ENCODE measurements around the gene EFCAB11.
"Not testable (repeated sequence)": the region's sequence is repeated elsewhere in the genome, so short reads cannot be mapped to it uniquely, and the experiment has no call there.

The EFCAB11 gene

GRCh38 chr14:89902881-89903280, 51.6 kb downstream of the EFCAB11 start:
- no peak overlapping the region for H3K9ac ChIP-seq (ENCODE audit: insufficient read length, low read depth)
- no peaks in the 10 kb centered on the region for H3K4me1 ChIP-seq (ENCODE audit: insufficient read depth, insufficient read length)
- TF ChIP-seq YY1 (IDR thresholded peaks at IDR 0.05; ENCODE audit: insufficient read depth, insufficient read length) = no peak
- TF ChIP-seq ZNF274 (IDR thresholded peaks at IDR 0.05; ENCODE audit: low read depth, low read length) = no peak
- no peak for TF ChIP-seq SUZ12 (IDR thresholded peaks at IDR 0.05; ENCODE audit: extremely low read depth, insufficient read depth, insufficient read length)
- H3K36me3 ChIP-seq (ENCODE audit: insufficient read depth, insufficient read length, low read length) = no peaks in the 10 kb centered on the region
- DNase-seq (ENCODE audit: low read depth, low spot score) = no peak
- no peaks in the 10 kb centered on the region for H3K27me3 ChIP-seq (ENCODE audit: insufficient read depth, insufficient read length)
- no peaks in the 10 kb centered on the region for H3K9me3 ChIP-seq (ENCODE audit: insufficient read depth, low read length)
- H3K4me3 ChIP-seq (ENCODE audit: insufficient read length, low read depth) = no peak overlapping the region

GRCh38 chr14:89900802-89901201, 53.7 kb downstream of the EFCAB11 start:
- no peak overlapping the region for H3K9ac ChIP-seq (ENCODE audit: insufficient read length, low read depth)
- no peaks in the 10 kb centered on the region for H3K4me1 ChIP-seq (ENCODE audit: insufficient read depth, insufficient read length)
- no peak for DNase-seq (ENCODE audit: low read depth, low spot score)
- H3K4me3 ChIP-seq (ENCODE audit: insufficient read length, low read depth) = no peak overlapping the region
- H3K27me3 ChIP-seq (ENCODE audit: insufficient read depth, insufficient read length) = no peaks in the 10 kb centered on the region
- no peaks in the 10 kb centered on the region for H3K36me3 ChIP-seq (ENCODE audit: insufficient read depth, insufficient read length, low read length)
- H3K9me3 ChIP-seq (ENCODE audit: insufficient read depth, low read length) = no peaks in the 10 kb centered on the region
- TF ChIP-seq YY1 (IDR thresholded peaks at IDR 0.05; ENCODE audit: insufficient read depth, insufficient read length) (no peak), ZNF274 (IDR thresholded peaks at IDR 0.05; ENCODE audit: low read depth, low read length) (no peak), SUZ12 (IDR thresholded peaks at IDR 0.05; ENCODE audit: extremely low read depth, insufficient read depth, insufficient read length) (no peak)

- H3K4me3 ChIP-seq (ENCODE audit: insufficient read length, low read depth) = no peak overlapping the region
- H3K9me3 ChIP-seq (ENCODE audit: insufficient read depth, low read length) = no peaks in the 10 kb centered on the region
- no peak overlapping the region for H3K9ac ChIP-seq (ENCODE audit: insufficient read length, low read depth)
- H3K36me3 ChIP-seq (ENCODE audit: insufficient read depth, insufficient read length, low read length) = no peaks in the 10 kb centered on the region
- no peak for TF ChIP-seq YY1 (IDR thresholded peaks at IDR 0.05; ENCODE audit: insufficient read depth, insufficient read length)
- no peak for TF ChIP-seq SUZ12 (IDR thresholded peaks at IDR 0.05; ENCODE audit: extremely low read depth, insufficient read depth, insufficient read length)
- TF ChIP-seq ZNF274 (IDR thresholded peaks at IDR 0.05; ENCODE audit: low read depth, low read length) = no peak
- no peaks in the 10 kb centered on the region for H3K27me3 ChIP-seq (ENCODE audit: insufficient read depth, insufficient read length)
- H3K4me1 ChIP-seq (ENCODE audit: insufficient read depth, insufficient read length) = no peaks in the 10 kb centered on the region
- DNase-seq (ENCODE audit: low read depth, low spot score) = no peak
Observed at GRCh38 chr14:89899917-89900663, 54.4 kb downstream of the EFCAB11 start.

- no peaks in the 10 kb centered on the region for H3K27me3 ChIP-seq (ENCODE audit: insufficient read depth, insufficient read length)
- H3K9ac ChIP-seq (ENCODE audit: insufficient read length, low read depth) = no peak overlapping the region
- no peaks in the 10 kb centered on the region for H3K36me3 ChIP-seq (ENCODE audit: insufficient read depth, insufficient read length, low read length)
- TF ChIP-seq ZNF274 (IDR thresholded peaks at IDR 0.05; ENCODE audit: low read depth, low read length) (no peak), YY1 (IDR thresholded peaks at IDR 0.05; ENCODE audit: insufficient read depth, insufficient read length) (no peak), SUZ12 (IDR thresholded peaks at IDR 0.05; ENCODE audit: extremely low read depth, insufficient read depth, insufficient read length) (no peak)
- no peaks in the 10 kb centered on the region for H3K9me3 ChIP-seq (ENCODE audit: insufficient read depth, low read length)
- no peaks in the 10 kb centered on the region for H3K4me1 ChIP-seq (ENCODE audit: insufficient read depth, insufficient read length)
- no peak overlapping the region for H3K4me3 ChIP-seq (ENCODE audit: insufficient read length, low read depth)
- DNase-seq (ENCODE audit: low read depth, low spot score) = no peak
Observed at GRCh38 chr14:89899291-89899690, 55.2 kb downstream of the EFCAB11 start.

GRCh38 chr14:89893388-89893787, 61.1 kb downstream of the EFCAB11 start:
- not testable (repeated sequence) for H3K9ac ChIP-seq (ENCODE audit: insufficient read length, low read depth); H3K4me3 ChIP-seq (ENCODE audit: insufficient read length, low read depth)

GRCh38 chr14:89892953-89893352, 61.6 kb downstream of the EFCAB11 start:
- no peak for TF ChIP-seq SUZ12 (IDR thresholded peaks at IDR 0.05; ENCODE audit: extremely low read depth, insufficient read depth, insufficient read length)
- TF ChIP-seq YY1 (IDR thresholded peaks at IDR 0.05; ENCODE audit: insufficient read depth, insufficient read length) = no peak
- TF ChIP-seq ZNF274 (IDR thresholded peaks at IDR 0.05; ENCODE audit: low read depth, low read length) = no peak
- Histone ChIP-seq H3K36me3 (ENCODE audit: insufficient read depth, insufficient read length, low read length) (no peaks in the 10 kb centered on the region), H3K9ac (ENCODE audit: insufficient read length, low read depth) (no peak overlapping the region), H3K4me3 (ENCODE audit: insufficient read length, low read depth) (no peak overlapping the region), H3K9me3 (ENCODE audit: insufficient read depth, low read length) (no peaks in the 10 kb centered on the region), H3K4me1 (ENCODE audit: insufficient read depth, insufficient read length) (no peaks in the 10 kb centered on the region), H3K27me3 (ENCODE audit: insufficient read depth, insufficient read length) (no peaks in the 10 kb centered on the region)
- no peak for DNase-seq (ENCODE audit: low read depth, low spot score)

More at GRCh38 chr14:89893388-89893787, 61.1 kb downstream of the EFCAB11 start:
- H3K27me3 ChIP-seq (ENCODE audit: insufficient read depth, insufficient read length); H3K36me3 ChIP-seq (ENCODE audit: insufficient read depth, insufficient read length, low read length); H3K4me1 ChIP-seq (ENCODE audit: insufficient read depth, insufficient read length); H3K9me3 ChIP-seq (ENCODE audit: insufficient read depth, low read length); DNase-seq (ENCODE audit: low read depth, low spot score): not testable (repeated sequence)

- not testable (repeated sequence) for H3K9me3 ChIP-seq (ENCODE audit: insufficient read depth, low read length); H3K4me1 ChIP-seq (ENCODE audit: insufficient read depth, insufficient read length); DNase-seq (ENCODE audit: low read depth, low spot score); H3K27me3 ChIP-seq (ENCODE audit: insufficient read depth, insufficient read length); H3K9ac ChIP-seq (ENCODE audit: insufficient read length, low read depth); H3K36me3 ChIP-seq (ENCODE audit: insufficient read depth, insufficient read length, low read length); H3K4me3 ChIP-seq (ENCODE audit: insufficient read length, low read depth)
Observed at GRCh38 chr14:89891721-89892120, 62.8 kb downstream of the EFCAB11 start.

- H3K4me3 ChIP-seq (ENCODE audit: insufficient read length, low read depth) = no peak overlapping the region
- TF ChIP-seq ZNF274 (IDR thresholded peaks at IDR 0.05; ENCODE audit: low read depth, low read length) (no peak), YY1 (IDR thresholded peaks at IDR 0.05; ENCODE audit: insufficient read depth, insufficient read length) (no peak), SUZ12 (IDR thresholded peaks at IDR 0.05; ENCODE audit: extremely low read depth, insufficient read depth, insufficient read length) (no peak)
- DNase-seq (ENCODE audit: low read depth, low spot score) = no peak
- no peaks in the 10 kb centered on the region for H3K9me3 ChIP-seq (ENCODE audit: insufficient read depth, low read length)
- no peaks in the 10 kb centered on the region for H3K4me1 ChIP-seq (ENCODE audit: insufficient read depth, insufficient read length)
- no peak overlapping the region for H3K9ac ChIP-seq (ENCODE audit: insufficient read length, low read depth)
- H3K27me3 ChIP-seq (ENCODE audit: insufficient read depth, insufficient read length) = no peaks in the 10 kb centered on the region
- no peaks in the 10 kb centered on the region for H3K36me3 ChIP-seq (ENCODE audit: insufficient read depth, insufficient read length, low read length)
Observed at GRCh38 chr14:89891055-89891454, 63.5 kb downstream of the EFCAB11 start.
